Mesenchymal stem cell (in vitro differentiated cells and primary cell): ENCODE results near the gene ELN.

Experiments used
- DNase-seq: peaks from one replicate; pipeline ENCODE4 v3.0.0-alpha.2; 2013
- H2AFZ ChIP-seq: one replicate; pipeline ENCODE4 v1.6.1; 2013; ENCODE audit warnings: low read depth, mild to moderate bottlenecking, control low read depth, inconsistent platforms, low read length, moderate library complexity
- H2AK5ac ChIP-seq: 2 replicates; pipeline ENCODE4 v1.6.1; 2013; ENCODE audit warnings: low read length, moderate library complexity, mild to moderate bottlenecking, inconsistent platforms; ENCODE audit not compliant: severe bottlenecking
- H2BK120ac ChIP-seq: one replicate; pipeline ENCODE4 v1.6.1; 2013; ENCODE audit warnings: low read depth, mild to moderate bottlenecking, inconsistent platforms, low read length, moderate library complexity
- H2BK12ac ChIP-seq, 2 experiments: one replicate each; pipeline ENCODE4 v1.6.1; 2013; ENCODE audit warnings: inconsistent platforms in 2 of 2, low read length in 2 of 2, mild to moderate bottlenecking in 2 of 2, moderate library complexity in 2 of 2, control low read depth in 1 of 2
- H2BK15ac ChIP-seq: one replicate; pipeline ENCODE4 v1.6.1; 2013; ENCODE audit warnings: mild to moderate bottlenecking, low read depth, inconsistent platforms; ENCODE audit not compliant: poor library complexity, severe bottlenecking
- H2BK5ac ChIP-seq: 2 replicates; pipeline ENCODE4 v1.6.1; 2013; ENCODE audit warnings: low read depth, mild to moderate bottlenecking, low read length, control low read depth, inconsistent platforms; ENCODE audit not compliant: poor library complexity, severe bottlenecking
- H3K14ac ChIP-seq, 2 experiments: one replicate each; pipeline ENCODE4 v1.6.1; 2013; ENCODE audit warnings: inconsistent platforms in 2 of 2, low read length in 2 of 2, control low read depth in 1 of 2, mild to moderate bottlenecking in 1 of 2, moderate library complexity in 1 of 2
- H3K18ac ChIP-seq, 2 experiments: one replicate each; pipeline ENCODE4 v1.6.1; 2013; ENCODE audit warnings: inconsistent platforms in 2 of 2, low read length in 2 of 2, control low read depth in 1 of 2, low read depth in 1 of 2, mild to moderate bottlenecking in 1 of 2
- H3K23ac ChIP-seq, 2 experiments: one replicate each; pipeline ENCODE4 v1.6.1; 2013; ENCODE audit warnings: inconsistent platforms in 2 of 2, low read length in 2 of 2, mild to moderate bottlenecking in 2 of 2, moderate library complexity in 2 of 2, control low read depth in 1 of 2
- H3K27ac ChIP-seq: 2 replicates; pipeline ENCODE4 v1.5.1; 2013; ENCODE audit warnings: mild to moderate bottlenecking, moderate library complexity, low read length, control low read depth, inconsistent platforms; ENCODE audit not compliant: poor library complexity, severe bottlenecking
- H3K27me3 ChIP-seq, 2 experiments: 2 replicates each; pipeline versions ENCODE4 v1.6.1 to v1.7.0; 2013; ENCODE audit warnings: low read length in 2 of 2, mild to moderate bottlenecking in 2 of 2, moderate library complexity in 2 of 2, control low read depth in 1 of 2, inconsistent platforms in 1 of 2; ENCODE audit not compliant: control insufficient read depth in 1 of 2, insufficient read depth in 1 of 2
- H3K36me3 ChIP-seq, 2 experiments: 2 replicates each; pipeline versions ENCODE4 v1.6.1 to v1.7.0; 2013; ENCODE audit warnings: low read length in 2 of 2, control low read depth in 1 of 2, inconsistent platforms in 1 of 2, low read depth in 1 of 2, mild to moderate bottlenecking in 1 of 2; ENCODE audit not compliant: insufficient read depth in 2 of 2, control insufficient read depth in 1 of 2
- H3K4ac ChIP-seq, 2 experiments: one replicate each; pipeline ENCODE4 v1.6.1; 2013; ENCODE audit warnings: inconsistent platforms in 2 of 2, low read length in 2 of 2, mild to moderate bottlenecking in 2 of 2, moderate library complexity in 2 of 2, control low read depth in 1 of 2, low read depth in 1 of 2
- H3K4me1 ChIP-seq: 2 replicates; pipeline ENCODE4 v1.6.1; 2013; ENCODE audit warnings: low read depth, low read length, control low read depth; ENCODE audit not compliant: control insufficient read depth, insufficient read depth
- H3K4me2 ChIP-seq: 2 replicates; pipeline ENCODE4 v1.6.1; 2013; ENCODE audit warnings: low read length, mild to moderate bottlenecking, inconsistent platforms; ENCODE audit not compliant: poor library complexity, severe bottlenecking
- H3K4me3 ChIP-seq, 2 experiments: 2 replicates each; pipeline versions ENCODE4 v1.5.1 to v1.7.0; 2013; ENCODE audit warnings: low read length in 2 of 2, mild to moderate bottlenecking in 2 of 2, control low read depth in 1 of 2, low read depth in 1 of 2; ENCODE audit not compliant: insufficient read depth in 1 of 2
- H3K79me1 ChIP-seq: replicated peaks from 2 replicates; pipeline ENCODE4 v1.6.1; 2013; ENCODE audit warnings: mild to moderate bottlenecking, control low read depth, low read length, inconsistent platforms; ENCODE audit not compliant: poor library complexity, severe bottlenecking
- H3K9ac ChIP-seq: 2 replicates; pipeline ENCODE4 v1.7.0; 2013; ENCODE audit warnings: mild to moderate bottlenecking, low read length, moderate library complexity
- H3K9me3 ChIP-seq: 2 replicates; pipeline ENCODE4 v1.7.0; 2013; ENCODE audit warnings: mild to moderate bottlenecking, low read length; ENCODE audit not compliant: control insufficient read depth
- H4K8ac ChIP-seq: one replicate; pipeline ENCODE4 v1.6.1; 2013; ENCODE audit warnings: inconsistent platforms, mild to moderate bottlenecking, low read length, moderate library complexity
- H4K91ac ChIP-seq: one replicate; pipeline ENCODE4 v1.6.1; 2013; ENCODE audit warnings: mild to moderate bottlenecking, low read length, inconsistent platforms
- WGBS: methylation state at CpG from one replicate; pipeline ENCODE4 v1.1.7; 2013; ENCODE audit warnings: mixed read lengths; 5-methylcytosine and 5-hydroxymethylcytosine counted together

Gene ELN

DNA sequence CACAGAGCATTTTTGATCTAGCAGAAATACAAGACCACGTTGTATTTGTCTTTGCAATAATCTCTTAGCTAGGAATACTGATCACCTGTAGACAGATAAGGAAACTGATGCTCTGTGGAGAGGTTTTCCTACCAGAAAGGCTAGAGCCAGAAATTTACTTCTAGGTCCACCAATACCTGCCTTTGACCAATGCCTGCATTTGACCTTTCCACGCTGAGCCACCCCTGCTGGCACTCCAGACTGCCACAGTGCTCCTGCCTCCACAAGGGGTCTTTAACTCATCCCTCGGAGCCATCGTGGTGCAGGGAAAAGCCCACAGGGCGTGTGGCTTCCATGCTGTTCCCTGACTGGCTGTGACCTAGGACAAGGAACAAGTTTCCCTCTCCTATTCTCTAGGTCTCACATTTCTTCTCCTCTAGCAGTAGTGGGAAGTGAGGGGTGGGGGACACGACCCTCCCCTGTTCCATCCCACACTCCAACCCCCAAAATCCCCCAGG is 1.5 kb upstream of the ELN start:
- Histone ChIP-seq H2AFZ (no peak overlapping the region), H4K91ac (no peak overlapping the region), H3K9ac (no peak overlapping the region), H3K27me3 (peaks cover 23 to 42% of the 10 kb centered on the region in 2 experiments), H3K4me3 (no peak overlapping the region), H3K4me2 (no peak overlapping the region), H4K8ac (no peak overlapping the region), H2AK5ac (no peak overlapping the region), H2BK15ac (no peak overlapping the region), H3K36me3 (no peaks in the 10 kb centered on the region), H2BK120ac (no peak overlapping the region), H2BK12ac (no peak overlapping the region), H3K18ac (no peak overlapping the region), H3K9me3 (no peaks in the 10 kb centered on the region), H2BK5ac (no peak overlapping the region), H3K14ac (no peak overlapping the region), H3K27ac (no peak overlapping the region), H3K79me1 (no peaks in the 10 kb centered on the region), H3K23ac (no peak overlapping the region), H3K4me1 (peaks cover 16% of the 10 kb centered on the region), H3K4ac (no peak overlapping the region)
- DNase-seq, result no peak
- 24% methylated on average over 4 of the region's 6 CpGs for WGBS

DNA sequence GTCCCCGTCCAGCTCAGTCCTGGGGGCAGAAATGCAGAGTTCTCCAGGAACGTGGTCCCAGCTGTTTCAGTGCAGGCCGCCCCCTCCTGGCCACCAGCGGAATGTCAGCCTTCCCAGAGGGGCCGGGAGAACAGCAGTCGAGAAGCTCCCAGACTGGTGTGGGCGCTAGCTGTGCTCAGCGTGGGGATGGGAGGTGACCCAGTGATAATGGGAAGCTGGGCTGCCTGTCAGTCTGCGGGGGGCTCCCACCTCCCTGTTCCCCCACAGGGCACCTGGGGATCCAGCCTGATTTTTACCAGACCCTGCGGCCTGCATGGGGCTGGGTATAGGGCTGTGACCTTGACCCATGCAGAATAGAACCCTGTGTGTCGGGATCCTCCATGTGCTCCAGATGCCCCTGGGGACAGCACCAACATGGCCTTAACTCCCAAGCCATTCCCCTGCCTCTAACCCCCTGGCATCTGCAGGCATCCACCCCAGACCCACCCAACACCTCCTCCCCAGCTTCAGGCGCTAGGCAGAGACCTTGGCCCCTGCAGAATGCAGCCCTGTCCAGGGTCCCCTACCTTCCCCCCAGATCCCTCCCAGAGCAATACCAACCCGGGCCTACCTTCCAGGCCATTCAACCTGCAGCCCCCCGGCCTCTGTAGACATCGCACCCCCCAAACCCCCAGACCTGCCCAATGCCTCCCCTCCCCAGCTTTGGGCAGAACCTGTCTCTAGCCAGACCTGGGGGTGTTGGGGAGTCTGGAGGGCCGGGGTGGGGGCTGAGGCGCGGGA is 880 bp upstream of the ELN start:
- no peak overlapping the region for H3K9ac ChIP-seq
- no peak overlapping the region for H3K18ac ChIP-seq
- H3K36me3 ChIP-seq, result no peaks in the 10 kb centered on the region
- no peaks in the 10 kb centered on the region for H3K9me3 ChIP-seq
- H2BK120ac ChIP-seq, result no peak overlapping the region
- H3K23ac ChIP-seq, result no peak overlapping the region
- H3K27me3 ChIP-seq, result peaks cover 18 to 42% of the 10 kb centered on the region in 2 experiments
- H3K4me2 ChIP-seq, result no peak overlapping the region
- no peak overlapping the region for H2BK15ac ChIP-seq
- no peak overlapping the region for H3K14ac ChIP-seq
- H3K4ac ChIP-seq, result no peak overlapping the region
- H4K8ac ChIP-seq, result no peak overlapping the region
- no peak overlapping the region for H2BK5ac ChIP-seq
- peaks cover 17% of the 10 kb centered on the region for H3K4me1 ChIP-seq
- no peak overlapping the region for H2AFZ ChIP-seq
- peak; percentile 60 for DNase-seq
- 34% methylated on average over 15 of the region's 18 CpGs for WGBS
- no peak overlapping the region for H2AK5ac ChIP-seq
- peak overlapping the region in 1 of 2 experiments; percentile 40 for H2BK12ac ChIP-seq
- H3K79me1 ChIP-seq, result no peaks in the 10 kb centered on the region
- no peak overlapping the region for H3K27ac ChIP-seq
- no peak overlapping the region for H4K91ac ChIP-seq
- peak overlapping the region in 1 of 2 experiments; percentile 49 for H3K4me3 ChIP-seq

DNA sequence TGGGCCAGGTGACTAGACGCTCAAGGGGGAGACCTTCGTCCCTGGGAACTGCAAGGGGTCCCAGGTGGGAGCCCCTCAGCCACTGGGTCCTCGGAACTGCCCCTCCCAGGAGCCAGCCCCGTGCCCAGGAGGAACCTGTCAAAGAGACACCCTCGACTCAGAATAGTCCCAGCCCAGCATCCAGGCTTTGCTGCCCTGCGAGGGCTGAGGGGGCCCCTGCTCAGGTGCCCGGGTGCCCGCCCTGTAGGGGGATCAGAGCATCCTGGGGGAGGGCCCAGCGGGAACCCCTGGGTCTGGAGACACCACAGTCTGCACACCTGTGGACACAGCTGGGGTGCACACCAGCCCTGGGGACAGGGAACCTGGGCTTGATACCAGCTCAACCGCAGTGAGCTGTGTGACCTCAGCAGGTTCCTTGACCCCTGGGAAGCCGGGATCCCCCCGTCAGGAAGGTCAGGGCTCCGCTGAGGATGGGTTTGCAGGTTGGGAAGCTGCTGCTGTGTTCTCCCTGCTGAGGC is 407 bp downstream of the ELN start:
- Histone ChIP-seq H3K14ac (peak overlapping the region in 1 of 2 experiments; percentile 69), H3K4me1 (peaks cover 17% of the 10 kb centered on the region), H3K9ac (peak overlapping the region; percentile 78), H3K79me1 (no peaks in the 10 kb centered on the region), H4K8ac (no peak overlapping the region), H2BK120ac (no peak overlapping the region), H3K36me3 (no peaks in the 10 kb centered on the region), H3K4ac (no peak overlapping the region), H3K4me3 (peak overlapping the region in 1 of 2 experiments; percentile 83), H3K23ac (no peak overlapping the region), H2BK15ac (no peak overlapping the region), H3K4me2 (no peak overlapping the region), H3K18ac (no peak overlapping the region), H4K91ac (peak overlapping the region; percentile 27), H2AK5ac (no peak overlapping the region), H2BK5ac (no peak overlapping the region), H2AFZ (no peak overlapping the region), H3K27me3 (peaks cover 17 to 42% of the 10 kb centered on the region in 2 experiments), H3K9me3 (no peaks in the 10 kb centered on the region), H3K27ac (no peak overlapping the region), H2BK12ac (no peak overlapping the region)
- DNase-seq, result no peak
- WGBS, result 74% methylated on average over 13 of the region's 13 CpGs

DNA sequence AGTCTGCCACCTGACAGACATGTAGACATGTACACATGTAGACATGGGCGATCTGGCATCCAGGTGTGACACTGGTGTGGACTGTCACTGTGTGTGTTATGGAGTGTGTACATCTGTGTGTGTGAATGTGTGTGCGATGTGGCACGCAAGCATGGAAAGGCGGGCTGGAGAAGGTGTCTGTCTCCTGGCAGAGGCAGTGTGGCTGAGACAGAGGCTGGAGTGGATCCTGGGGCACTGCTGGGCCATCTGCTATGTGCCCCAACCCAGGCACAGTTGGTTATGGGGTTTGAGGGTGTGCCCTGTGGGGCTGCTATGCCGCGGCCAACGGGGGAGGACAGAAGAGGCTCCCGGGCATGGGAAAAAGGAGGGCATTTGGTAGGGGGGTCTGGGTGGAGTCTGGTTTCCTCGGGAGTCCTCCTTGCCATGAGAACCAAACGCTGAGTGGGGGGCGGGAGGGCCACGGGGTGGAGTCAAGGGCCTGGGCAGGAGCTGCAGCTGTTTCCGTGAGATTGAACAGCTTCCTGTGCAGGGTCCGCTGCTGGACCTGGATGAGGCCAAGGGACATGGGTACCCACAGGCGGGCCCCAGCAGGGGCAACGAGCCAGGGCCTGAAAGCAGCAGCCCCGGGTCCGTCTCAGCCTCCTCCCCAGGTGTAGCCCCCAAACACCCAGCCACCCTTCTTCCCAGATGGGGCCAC is 1.3 kb downstream of the ELN start:
- Histone ChIP-seq H3K79me1 (no peaks in the 10 kb centered on the region), H3K9me3 (no peaks in the 10 kb centered on the region), H3K14ac (peak overlapping the region in 1 of 2 experiments; percentile 82), H3K4me2 (no peak overlapping the region), H2BK5ac (no peak overlapping the region), H3K27ac (no peak overlapping the region), H3K18ac (no peak overlapping the region), H2BK120ac (no peak overlapping the region), H2AFZ (no peak overlapping the region), H4K8ac (peak overlapping the region; percentile 4), H3K27me3 (peaks cover 15 to 42% of the 10 kb centered on the region in 2 experiments), H3K4ac (peak overlapping the region in 1 of 2 experiments; percentile 46), H4K91ac (no peak overlapping the region), H2BK12ac (peak overlapping the region in 1 of 2 experiments; percentile 43), H3K4me1 (peaks cover 20% of the 10 kb centered on the region), H3K4me3 (peak overlapping the region in 1 of 2 experiments; percentile 83), H2BK15ac (no peak overlapping the region), H2AK5ac (no peak overlapping the region), H3K23ac (no peak overlapping the region), H3K36me3 (no peaks in the 10 kb centered on the region), H3K9ac (peak overlapping the region; percentile 78)
- no peak for DNase-seq
- WGBS, result 72% methylated on average over 18 of the region's 18 CpGs
